SU-DHL-6 (cell line): ENCODE measurements around the gene KCNK15.

ENCODE experiments used
- EZH2phosphoT487 ChIP-seq: fragments of 200-600 bp; sonication (generic), shearing (Covaris generic); conservative IDR thresholded peaks from 2 replicates; pipeline ENCODE4 v1.6.1; 2018; ENCODE audit warnings: mild to moderate bottlenecking, antibody characterized with exemption, low read length, moderate library complexity, mixed read lengths
- TF ChIP-seq, protein P1 (sequence below): fragments of 200-600 bp; sonication (generic); IDR thresholded peaks from one replicate; pipeline ENCODE4 v1.5.1; 2017; ENCODE audit warnings: antibody characterized with exemption, mild to moderate bottlenecking, low read length, moderate library complexity; ENCODE audit not compliant: insufficient read depth, poor library complexity, severe bottlenecking

DNA sequence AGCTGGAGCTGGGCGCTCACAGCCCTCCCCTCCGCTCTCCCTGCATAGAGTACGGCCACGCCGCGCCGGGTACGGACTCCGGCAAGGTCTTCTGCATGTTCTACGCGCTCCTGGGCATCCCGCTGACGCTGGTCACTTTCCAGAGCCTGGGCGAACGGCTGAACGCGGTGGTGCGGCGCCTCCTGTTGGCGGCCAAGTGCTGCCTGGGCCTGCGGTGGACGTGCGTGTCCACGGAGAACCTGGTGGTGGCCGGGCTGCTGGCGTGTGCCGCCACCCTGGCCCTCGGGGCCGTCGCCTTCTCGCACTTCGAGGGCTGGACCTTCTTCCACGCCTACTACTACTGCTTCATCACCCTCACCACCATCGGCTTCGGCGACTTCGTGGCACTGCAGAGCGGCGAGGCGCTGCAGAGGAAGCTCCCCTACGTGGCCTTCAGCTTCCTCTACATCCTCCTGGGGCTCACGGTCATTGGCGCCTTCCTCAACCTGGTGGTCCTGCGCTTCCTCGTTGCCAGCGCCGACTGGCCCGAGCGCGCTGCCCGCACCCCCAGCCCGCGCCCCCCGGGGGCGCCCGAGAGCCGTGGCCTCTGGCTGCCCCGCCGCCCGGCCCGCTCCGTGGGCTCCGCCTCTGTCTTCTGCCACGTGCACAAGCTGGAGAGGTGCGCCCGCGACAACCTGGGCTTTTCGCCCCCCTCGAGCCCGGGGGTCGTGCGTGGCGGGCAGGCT, 4.6 kb downstream of the KCNK15 start:
- TF ChIP-seq, protein P1, sequence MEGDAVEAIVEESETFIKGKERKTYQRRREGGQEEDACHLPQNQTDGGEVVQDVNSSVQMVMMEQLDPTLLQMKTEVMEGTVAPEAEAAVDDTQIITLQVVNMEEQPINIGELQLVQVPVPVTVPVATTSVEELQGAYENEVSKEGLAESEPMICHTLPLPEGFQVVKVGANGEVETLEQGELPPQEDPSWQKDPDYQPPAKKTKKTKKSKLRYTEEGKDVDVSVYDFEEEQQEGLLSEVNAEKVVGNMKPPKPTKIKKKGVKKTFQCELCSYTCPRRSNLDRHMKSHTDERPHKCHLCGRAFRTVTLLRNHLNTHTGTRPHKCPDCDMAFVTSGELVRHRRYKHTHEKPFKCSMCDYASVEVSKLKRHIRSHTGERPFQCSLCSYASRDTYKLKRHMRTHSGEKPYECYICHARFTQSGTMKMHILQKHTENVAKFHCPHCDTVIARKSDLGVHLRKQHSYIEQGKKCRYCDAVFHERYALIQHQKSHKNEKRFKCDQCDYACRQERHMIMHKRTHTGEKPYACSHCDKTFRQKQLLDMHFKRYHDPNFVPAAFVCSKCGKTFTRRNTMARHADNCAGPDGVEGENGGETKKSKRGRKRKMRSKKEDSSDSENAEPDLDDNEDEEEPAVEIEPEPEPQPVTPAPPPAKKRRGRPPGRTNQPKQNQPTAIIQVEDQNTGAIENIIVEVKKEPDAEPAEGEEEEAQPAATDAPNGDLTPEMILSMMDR = no peak
- no peak for TF ChIP-seq EZH2phosphoT487
